Activated CD4-positive, alpha-beta T cell treated with anti-CD3 and anti-CD28 coated beads, Interleukin-2, amount 50 U/mL, for 16 hours (primary cell): ENCODE measurements around the gene SEL1L3.

Experiments
- DNase-seq: peaks from one replicate; pipeline ENCODE4 v3.0.0-alpha.2; 2020

The SEL1L3 gene

DNA sequence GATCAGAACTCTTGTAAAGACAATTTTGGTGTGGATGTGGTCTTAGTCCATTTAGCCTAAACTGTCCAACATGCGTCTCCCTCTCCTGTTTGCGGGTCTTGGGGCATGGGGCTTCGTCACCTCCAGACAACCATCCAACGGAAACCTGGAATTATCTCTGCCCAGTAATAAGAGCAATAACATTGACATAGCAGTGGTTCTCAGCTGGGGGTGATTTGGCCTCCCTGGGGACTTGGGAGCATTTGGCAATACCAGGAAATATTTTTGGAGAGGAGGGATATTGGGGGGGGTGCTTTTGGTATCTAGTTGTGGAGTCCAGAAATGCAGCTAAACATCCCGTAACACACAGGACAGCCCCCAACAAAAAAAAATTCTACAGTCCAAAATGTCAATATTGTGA lies 47.2 kb downstream of the SEL1L3 start:
- no peak for DNase-seq

DNA sequence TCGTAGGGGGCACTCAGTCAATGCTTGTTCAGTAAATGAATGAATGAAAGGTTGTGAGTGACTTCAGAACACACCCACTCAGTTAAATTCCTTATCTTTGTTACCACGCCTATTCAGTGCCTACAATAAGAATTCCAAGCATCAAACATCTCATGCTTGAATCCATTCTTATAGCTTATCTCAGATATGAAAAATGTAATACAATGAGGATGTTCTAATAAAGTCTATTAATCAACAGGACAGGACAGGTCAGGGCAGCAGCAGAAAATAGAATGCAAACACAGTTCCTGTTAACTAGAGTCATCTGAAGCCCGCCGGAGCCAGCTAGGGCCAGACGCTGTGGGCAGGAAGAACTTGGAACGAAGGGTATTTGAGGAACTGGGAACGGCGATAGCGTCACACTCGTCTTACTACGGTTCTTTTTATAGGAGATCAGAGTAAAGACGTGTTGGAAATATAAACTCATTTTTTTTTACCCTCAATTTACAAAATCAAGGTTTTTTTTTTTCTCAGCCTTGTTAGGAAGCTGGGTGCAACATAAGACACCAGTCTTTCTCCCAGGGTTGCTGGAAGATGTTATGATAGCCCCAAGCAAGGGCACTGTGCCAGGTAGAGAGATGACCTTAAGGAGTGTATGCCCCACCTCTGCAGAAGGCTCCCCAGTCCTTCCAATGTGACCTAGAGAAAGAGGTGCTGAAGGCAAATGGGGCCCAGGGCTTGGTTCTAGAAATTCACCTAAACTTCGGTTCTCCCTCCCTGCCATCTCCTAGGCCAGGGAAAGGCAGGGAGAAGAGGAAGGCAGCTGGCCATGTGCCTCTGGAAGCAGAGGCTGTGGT lies 48.3 kb downstream of the SEL1L3 start:
- DNase-seq, result no peak

DNA sequence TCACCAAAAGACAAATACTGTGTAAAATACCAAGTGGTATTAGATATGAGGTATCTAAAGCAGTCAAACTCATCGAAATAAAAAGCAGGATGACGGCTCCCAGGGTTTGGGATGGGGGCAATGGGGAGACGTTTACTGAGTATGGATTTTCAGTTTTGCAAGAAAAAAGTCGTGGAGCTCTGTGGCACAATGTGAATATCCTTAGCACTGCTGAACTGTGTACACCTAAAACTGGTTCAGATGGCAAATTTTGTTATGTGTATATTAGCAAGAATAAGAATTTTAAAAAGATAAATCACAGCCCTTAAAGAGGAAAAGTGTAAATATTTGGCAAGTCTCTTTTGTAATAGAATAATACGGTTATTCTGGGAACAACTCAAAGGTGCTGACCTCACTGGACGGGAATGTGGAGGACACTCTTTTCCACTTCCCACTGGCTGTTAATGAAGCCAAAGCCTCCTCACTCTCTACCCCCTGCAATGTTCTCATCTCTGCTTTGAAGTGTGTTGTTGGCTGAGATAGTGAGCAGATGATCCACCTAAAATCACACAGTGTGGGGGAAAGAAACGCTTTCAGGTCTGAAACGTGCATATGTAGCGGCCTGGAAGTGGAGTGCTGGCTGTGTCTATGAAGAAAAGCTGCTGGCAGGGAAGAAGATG lies 49.2 kb downstream of the SEL1L3 start:
- DNase-seq, result no peak

DNA sequence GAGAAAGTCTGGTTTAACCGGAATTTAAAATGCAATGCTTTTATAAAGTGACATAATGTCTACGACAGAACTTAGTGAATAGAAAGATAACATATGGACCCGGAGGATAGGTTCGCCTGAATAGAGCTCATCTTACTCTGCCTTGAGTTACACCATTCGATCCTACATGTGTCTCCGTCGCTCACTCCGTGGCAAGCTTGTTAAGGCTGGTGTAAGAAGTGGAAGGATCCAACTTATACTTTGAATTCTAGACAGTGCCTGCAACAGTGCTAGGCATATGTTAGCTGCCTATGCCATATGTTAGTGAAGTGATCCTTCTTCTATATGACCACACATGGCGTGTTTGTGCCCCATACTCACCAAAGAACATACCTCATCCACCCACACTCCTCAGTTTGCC lies 50.9 kb downstream of the SEL1L3 start:
- DNase-seq, result no peak

DNA sequence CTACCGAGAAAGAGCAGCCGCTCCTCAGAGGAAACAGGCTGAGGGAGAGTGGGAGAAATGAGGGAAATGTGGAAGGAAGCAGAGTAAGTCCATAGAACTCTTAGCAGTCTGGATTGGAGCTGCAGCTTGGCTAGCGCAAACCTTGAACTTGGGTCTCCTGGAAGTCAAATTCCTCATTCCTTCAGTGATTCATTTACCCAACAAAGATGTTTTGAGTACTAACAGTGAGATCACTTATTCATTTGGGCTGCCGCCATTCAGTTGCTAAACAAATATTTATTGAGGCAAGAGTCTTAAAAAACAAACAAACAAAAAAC lies 51.5 kb downstream of the SEL1L3 start:
- no peak for DNase-seq

DNA sequence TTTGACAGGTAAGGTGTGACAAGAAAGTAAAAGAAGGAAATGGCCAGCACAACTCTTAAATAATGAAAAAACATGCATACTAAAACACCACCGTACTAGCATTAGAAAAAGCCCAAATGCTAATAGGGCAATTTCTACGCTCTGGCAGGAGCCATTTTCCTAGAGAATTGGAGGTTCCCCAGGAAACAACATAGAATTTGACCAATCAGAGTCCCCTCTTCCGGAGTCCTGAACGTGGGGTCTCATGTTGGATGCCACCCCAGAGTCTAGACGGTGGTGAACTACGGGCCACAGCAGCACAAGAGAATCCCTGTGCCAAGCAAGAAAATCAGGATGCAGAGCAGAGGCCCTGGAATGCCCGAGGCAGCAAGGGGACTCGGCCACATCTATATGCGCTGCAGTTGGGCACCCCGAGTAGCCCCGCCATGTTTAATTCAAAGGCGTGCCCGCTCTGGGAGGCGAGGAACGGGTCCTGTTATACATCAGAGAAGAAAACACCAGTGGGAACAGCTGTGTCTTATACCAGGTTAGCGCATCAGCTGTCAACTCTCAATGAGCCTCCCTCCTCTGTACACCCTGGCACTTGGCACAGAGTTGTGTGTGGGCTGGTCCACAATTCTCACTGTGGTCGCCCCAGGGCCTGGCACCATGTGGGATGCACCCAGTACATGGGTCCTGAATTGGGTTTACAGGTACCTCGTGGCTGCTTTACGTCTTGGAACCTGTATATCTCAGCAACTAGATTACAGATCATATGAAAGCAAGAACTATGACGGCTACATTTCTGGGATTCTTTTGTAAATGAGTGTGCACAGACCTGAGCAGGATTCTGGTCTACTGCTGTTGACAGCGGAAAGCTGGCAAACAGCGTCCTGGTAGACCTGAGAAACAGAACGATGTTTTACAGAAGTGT lies 52.1 kb downstream of the SEL1L3 start:
- no peak for DNase-seq

DNA sequence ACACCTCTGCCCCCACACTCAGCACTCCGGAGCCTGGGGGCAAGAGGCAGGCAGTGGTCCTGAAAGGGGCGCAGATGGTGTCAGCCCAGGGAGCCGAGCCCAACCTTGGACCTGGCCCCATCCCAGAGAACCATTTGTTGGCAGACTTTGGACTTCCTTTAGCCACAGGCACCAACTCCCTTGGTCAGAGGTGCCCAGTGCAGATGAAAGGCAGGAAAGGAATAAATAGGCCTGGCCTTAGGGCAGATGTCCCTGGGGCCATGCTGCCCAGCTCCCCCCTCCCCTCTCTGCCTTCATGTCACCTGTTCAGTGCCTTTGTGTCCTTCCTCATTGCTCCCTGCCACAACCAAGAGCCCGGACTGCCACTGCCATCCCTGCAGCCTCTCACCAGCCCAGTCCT lies 52.8 kb downstream of the SEL1L3 start:
- no peak for DNase-seq

DNA sequence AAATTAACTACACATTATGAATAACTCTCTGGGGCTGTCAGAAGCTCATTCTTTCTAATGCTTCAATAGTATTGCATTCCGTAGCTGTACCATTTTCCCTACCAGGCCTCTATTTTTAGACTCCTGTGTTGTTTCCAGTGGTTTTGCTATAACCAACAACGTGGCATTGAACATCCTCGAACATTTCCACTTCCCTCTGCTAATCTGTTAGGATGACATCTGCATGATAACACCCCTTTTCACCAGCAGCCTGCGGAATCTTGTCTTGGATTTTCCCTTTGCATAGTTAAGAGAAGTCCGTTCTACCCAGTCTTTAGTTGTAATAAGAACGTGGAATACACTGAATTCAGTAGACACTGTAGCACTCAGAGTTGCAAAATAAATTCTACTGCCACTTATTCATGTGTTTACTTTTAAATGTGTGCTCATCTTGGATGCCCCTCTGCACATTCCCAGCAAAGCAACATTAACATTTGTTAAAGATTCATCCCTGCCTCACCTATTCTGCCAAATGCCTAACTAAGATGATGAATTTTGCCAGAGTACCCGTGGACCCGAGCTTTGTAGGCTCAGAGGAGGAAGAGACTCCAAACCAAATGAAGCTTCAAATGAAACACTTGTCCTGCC lies 55.6 kb downstream of the SEL1L3 start:
- no peak for DNase-seq

DNA sequence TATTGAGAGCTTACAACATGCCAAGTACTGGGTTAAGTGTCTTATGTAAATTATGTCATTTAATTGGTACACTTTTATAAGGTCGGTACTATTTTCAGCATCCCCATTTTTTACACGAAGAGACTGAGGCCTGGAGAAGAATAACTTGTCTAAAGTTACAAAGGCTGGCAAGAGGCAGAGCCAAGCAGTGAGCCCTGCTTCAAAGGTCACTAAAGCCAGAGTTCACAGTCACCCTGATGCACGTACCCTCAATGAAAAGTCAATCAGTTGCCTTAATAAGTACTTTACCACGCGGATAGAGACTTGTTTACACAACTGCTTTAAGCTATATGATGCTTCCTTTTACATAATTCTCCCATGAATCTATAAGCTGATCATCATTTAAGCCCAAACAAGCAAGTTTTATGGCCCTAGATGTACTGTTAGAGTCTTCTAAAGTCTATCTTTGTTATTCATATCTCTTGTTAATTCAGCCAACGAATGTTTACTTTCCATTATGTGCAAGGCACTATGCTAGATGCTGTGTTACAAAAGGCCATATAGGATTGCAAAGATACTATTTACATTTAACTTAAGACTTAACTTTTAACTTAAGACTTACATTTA lies 57.4 kb downstream of the SEL1L3 start:
- DNase-seq, result no peak

DNA sequence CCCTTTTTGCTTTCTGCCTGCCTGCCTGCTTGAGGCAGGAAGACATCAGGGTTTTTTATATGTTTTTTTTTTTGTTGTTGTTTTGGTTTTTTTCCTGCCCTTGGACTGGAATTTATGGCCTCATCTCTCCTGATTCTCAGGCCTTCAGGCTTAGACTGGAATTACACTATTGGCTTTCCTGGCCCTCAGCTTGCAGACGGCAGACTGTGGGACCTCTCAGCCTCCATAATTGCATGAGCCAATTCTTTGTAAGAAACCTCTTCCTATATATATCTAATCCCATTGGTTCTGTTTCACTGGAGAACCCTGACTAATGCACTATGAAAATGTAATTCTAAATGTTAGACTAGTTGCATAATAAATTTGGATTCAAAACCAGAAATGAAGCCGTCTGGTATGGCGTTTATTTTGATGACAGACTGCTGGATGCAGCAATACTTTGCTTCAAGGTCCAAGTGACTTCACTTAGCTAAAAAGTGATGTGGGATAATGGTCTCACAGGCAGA lies 59.0 kb downstream of the SEL1L3 start:
- DNase-seq, result no peak

DNA sequence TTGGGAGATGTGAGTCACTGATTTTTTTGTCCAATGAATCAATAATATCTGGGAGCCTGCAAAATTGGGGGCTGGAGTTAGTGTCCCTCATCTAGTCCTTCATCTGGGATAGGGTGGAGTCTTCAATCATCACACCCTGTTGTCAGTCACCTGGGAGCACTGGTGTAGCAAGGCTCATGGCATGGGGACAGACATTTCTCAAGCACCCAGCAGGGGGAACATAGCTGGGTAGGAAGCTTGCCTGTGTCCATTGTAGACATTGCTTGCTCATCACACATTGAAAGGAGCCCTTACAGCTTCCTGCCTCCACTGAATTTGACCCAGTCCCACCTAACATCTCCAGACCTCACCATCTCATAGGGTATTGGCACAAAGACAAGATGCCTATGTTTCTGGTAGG lies 61.2 kb downstream of the SEL1L3 start:
- DNase-seq, result no peak

DNA sequence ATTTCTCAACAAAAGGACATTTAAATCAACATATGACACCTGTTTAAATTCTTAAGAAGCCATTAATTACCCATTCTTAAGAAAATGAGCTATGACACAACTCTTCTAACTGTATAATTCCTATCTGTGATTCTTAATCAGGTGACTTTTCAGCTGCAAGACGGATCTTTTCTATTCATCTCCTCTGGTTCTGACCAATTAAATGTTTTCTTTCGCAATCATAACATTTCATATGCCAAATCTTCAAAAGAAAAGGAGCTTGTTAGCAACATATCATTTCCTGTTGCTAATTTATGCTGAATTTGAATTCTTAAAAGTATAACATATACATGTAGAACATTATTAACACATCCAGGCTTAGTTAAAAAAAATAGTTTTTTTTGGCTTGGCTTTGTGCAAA lies 62.5 kb downstream of the SEL1L3 start:
- no peak for DNase-seq

DNA sequence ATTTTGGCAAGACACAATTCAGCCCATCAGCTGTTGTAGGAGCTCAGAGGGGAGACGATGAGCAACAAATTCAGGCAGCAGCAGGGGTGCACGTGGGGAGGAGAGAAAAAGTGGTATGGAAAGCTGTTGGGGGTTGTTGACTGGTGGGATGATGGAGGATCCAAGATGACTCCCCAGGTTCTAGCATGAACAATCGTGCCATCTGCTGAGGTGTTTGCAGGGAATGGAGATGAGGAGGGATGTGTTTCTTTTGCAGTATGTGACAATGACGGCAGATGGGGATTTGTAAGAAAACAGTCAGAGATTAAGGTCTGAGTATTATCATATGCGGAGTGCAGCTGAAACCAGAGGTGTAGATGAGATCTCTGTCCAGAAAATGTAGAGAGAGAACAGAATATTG lies 63.3 kb downstream of the SEL1L3 start:
- no peak for DNase-seq

DNA sequence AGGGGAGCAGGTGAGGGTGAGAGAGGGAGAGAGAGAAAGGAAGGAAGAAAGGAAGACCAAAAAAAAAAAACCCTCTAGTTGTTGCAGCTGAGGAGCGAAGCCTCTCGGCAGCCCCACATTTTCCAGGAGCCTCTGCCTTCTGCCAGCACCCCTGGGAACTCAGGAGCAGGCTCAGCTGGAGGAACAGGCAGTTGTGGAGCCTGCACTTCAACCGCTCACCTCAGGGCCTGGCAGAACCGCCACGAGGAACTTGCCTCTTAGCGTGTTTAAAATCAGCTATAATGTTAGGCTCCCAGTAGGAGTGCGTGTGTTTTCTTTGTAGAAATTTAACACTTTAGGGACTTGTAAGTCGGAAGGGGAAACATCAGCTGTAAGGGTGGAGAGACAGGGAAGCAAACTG lies 65.7 kb downstream of the SEL1L3 start:
- DNase-seq, result no peak

DNA sequence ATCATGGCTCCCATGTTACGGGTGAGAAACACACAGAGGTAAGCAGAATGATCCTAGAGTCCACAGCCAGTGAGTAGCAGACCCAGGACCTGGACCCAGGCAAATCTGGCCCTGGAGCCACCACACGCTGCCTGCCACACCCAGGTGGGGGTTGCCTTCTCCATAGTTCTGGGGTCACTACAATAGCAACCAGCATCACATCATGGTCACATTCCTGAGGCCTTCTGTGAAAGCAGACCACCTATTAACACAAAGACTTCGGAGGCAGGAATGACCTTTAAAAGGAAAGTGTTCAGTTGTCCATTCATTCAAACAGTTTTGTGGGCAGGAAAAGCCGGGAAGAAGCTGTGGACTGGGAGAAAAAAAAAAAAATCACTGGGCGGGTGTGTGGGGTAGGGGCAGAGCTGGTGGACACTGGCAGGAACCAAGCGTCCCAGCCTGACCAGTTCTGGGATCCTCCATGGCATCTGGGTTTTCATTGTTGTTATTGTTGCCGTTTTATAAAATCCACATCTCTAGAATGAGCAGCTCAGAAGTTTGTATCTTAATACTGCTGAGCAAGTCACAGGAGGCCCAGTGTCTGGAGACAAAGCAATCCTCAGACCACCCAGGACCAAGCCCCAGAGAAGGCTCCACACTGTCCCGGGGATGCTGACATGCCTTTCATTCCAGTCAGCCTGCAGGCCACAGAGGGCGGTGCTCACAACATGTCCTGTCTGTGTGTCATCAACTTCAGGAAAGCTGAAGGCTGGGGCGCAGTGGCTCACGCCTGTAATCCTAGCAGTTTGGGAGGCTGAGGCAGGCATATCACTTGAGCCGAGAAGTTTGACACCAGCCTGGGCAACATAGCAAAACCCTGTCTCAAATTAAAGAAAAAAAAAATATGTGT lies 67.0 kb downstream of the SEL1L3 start:
- no peak for DNase-seq

DNA sequence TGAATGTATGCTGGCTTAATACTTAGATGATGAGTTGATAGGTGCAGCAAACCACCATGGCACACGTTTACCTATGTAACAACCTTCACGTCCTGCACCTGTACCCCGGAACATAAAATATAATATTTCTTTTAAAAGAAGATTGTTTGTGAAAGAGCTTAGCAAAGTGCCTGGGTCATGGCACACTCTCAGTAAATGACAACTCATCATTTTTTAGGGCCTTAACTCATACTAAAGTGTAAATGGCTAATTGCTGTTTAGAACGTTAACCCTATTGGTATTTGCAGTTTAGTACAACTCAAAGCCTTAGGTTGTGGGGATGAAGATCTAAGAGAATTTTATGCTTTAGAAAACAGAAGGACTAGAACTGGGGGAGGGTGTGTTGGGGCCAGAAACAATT lies 67.7 kb downstream of the SEL1L3 start:
- no peak for DNase-seq

DNA sequence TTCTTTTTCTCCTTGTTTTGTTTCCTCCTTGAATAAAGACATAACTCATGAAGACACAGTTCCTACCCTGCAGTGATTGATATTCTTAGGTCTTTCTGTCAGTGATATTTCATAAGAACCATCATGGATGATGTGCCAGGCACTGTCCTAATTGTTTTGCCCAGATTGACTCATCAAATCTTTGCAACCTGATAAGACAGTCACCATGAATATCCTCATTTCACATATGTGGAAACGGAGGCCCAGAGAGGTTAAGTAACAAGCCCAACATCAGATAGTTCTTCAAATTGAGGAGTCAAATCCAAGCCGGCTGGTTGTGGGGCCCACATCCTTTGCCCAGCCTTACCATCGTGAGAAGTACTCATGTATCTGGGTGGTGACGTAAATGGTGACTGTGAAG lies 69.9 kb downstream of the SEL1L3 start:
- DNase-seq, result no peak

DNA sequence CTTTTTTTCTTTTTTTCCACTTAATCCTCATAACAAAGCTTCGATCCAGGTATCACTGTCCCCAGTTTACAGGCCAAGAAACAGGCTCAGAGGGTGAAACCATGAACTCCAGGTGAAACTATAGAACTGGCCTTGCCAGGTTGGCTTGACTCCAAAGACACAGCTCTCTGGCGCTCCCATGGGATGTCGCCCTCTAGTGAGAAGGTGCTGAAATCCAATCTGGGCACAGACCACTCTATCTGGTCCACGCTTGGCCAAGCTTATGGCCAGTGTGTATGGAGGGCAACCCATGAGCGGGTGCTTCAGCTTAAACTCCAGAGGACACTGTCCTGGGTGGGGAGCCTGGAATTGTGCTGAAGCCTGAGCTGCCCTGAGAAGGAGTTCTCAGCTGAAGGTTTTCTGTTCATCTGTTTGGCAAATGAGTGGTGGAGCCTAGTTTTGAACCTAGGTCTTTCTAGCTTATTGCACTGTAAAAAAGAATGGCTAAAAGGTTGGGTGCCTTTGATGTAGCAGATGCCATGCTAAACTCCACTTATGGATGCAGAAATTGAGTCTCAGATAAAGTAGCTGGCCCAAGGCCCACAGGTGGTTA lies 70.5 kb downstream of the SEL1L3 start:
- peak; percentile 7 for DNase-seq

DNA sequence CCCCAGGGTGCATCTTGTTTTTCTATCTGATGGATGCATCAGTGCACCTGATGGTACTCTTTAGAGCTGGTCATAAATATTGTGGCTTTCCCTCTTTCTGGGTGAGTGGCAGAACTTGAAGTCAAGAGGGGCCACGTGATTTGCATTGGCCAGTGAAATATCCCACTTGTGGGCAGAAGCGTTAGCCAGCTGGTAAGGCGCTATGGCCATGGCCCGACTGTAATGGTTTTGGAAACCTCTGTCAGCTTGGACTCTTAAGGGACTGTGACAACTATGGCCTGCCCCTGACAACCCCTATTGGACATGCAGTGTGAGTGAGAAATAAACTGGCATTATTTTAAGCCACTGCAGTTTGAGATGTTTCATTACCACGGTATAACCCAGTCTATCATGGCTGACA lies 72.8 kb downstream of the SEL1L3 start:
- DNase-seq, result no peak

DNA sequence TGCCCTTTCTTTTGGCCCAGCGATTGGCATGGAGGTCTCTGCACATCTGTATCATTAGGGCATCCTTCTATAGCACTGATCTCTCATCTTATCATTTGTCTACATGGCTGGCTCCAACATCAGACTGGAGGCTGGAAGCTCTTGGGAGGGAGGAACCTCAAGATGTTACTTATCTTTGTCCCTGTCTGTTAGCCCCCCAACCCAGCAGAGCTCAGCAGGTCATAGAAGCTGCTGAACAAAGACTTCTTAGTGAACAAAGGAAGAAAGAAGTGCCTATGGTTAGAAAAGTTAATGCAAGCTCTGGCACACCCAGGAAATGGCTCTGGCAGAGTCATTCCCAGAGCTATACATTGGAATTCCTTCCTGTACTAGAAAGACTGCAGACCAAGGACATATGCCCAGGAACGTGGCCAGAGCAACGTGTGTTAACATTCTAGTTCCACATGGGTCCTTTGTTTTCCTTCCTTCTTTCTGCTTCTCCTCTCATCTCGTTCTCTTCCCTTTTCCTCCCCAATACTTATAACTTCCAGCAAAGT lies 74.0 kb downstream of the SEL1L3 start:
- DNase-seq, result no peak

DNA sequence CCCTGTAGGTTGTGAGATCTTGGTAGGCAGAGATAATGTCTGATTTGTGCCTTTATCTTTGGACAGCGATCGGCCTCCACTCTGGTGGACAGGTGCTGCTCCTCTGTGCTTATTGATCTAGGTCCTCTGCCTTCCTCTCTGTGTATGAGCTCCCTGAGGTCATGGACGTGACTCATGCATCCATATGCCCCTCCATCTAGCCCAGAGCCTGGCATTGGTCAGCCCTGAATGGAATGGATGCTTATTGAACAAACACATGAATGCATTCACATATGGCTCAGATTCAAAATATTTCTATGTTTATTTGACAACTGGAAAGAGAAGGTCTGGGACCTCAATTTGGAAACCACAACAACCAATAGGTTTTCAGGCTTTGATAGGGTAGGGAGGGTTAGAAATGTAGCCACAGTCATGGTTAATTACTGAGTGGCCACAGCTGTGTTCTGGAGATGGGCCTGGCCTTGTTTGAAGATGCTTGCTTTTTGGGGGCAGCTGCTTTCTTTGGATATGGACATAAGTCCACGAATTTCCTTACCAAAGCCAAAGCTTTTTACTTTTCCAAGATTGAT lies 76.2 kb downstream of the SEL1L3 start:
- DNase-seq, result no peak
